ENCODE results near the gene LRRTM1. TPM values are rescaled to one million over a fixed set of nuclear protein-coding genes. Genes with fewer than 3 reads are reported as not detected.

LRRTM1 gene
- total and polyA plus RNA-seq, 8 donors: 0.04 to 0.63 (median 0.09) TPM; not detected in 4

DNA sequence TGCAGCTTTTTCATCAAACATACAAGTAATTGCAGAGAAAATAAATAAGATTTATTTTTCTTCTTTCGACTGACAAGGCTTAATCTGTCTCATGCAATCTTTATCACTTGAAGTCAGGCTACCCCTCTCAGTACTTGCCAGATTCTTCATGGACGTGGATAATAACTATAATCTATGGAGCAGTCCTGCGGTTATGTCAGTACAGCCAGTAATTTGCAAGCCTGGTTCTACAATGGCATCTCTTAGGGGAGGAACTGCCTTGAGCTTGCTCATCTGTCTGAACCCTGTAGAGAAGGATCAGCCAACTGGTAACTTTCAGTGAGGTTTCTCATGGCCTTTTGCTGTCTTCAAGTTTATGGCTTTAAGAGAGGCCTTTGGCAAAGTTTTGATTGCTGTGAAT lies 35.5 kb upstream of the LRRTM1 start:
- Histone ChIP-seq H3K36me3 (no peaks in the 10 kb centered on the region), H3K9me3 (no peaks in the 10 kb centered on the region), H3K4me1 (no peaks in the 10 kb centered on the region), H3K27ac (no peak overlapping the region), H3K4me3 (no peak overlapping the region), H3K27me3 (no peaks in the 10 kb centered on the region)
- 60 to 69% methylated on average over 3 of the region's 3 CpGs for WGBS, 2 donors
- FAIRE-seq (no peak), ATAC-seq (no peak), DNase-seq (no peak)
- TF ChIP-seq CTCF (IDR thresholded peaks at IDR 0.05): no peak
- intact Hi-C loops (cut with DNase I): no loop called here

DNA sequence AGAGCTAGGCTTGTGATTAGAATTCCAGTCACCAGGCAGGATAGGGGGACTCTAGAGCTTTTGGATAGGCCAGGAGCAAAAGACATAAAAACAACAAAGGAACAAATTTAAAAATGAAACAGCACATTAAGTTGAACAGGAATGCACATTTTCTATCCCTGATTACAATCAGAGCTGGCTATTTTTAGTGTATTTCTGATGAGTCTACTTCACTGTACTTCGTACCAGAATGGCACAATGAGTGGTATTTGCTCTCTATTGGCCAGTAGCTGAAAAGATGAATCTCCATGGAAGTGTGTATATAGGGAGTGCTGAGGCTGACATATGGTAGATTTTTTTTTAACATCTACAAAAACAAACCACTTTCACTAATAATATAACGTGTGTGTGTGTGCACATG lies 34.2 kb upstream of the LRRTM1 start:
- intact Hi-C loops (cut with DNase I): no loop called here
- no peak for ATAC-seq
- 52 to 63% methylated on average over 2 of the region's 2 CpGs for WGBS, 2 donors
- Histone ChIP-seq H3K36me3 (no peaks in the 10 kb centered on the region), H3K4me3 (no peak overlapping the region), H3K27ac (no peak overlapping the region), H3K4me1 (no peaks in the 10 kb centered on the region), H3K9me3 (no peaks in the 10 kb centered on the region), H3K27me3 (no peaks in the 10 kb centered on the region)
- TF ChIP-seq CTCF (IDR thresholded peaks at IDR 0.05): no peak
- no peak for DNase-seq
- no peak for FAIRE-seq

DNA sequence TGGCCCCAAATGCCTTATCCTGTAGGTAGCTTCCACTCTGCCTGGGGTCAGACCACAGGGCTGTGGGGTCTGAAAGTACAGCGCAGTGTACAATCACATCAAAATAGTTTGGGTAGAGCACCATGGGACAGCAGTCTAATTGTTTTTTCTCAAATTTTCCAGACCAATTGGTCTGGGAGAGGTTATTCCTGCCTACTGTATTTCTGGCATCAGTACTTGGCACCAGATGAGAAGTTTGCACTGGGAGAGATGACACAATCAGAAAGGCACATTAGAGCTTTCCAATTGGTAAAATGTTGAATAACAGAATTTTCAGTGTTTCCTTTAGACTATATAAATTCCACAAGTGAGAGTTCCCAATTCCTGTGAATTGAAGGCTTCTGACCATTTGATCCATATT lies 30.9 kb upstream of the LRRTM1 start:
- Histone ChIP-seq H3K27ac (no peak overlapping the region), H3K4me3 (no peak overlapping the region), H3K9me3 (no peaks in the 10 kb centered on the region), H3K36me3 (no peaks in the 10 kb centered on the region), H3K27me3 (no peaks in the 10 kb centered on the region), H3K4me1 (no peaks in the 10 kb centered on the region)
- no peak for ATAC-seq
- FAIRE-seq: no peak
- WGBS, 2 donors: 94 to 96% methylated on average over 1 of the region's 1 CpG
- no peak for DNase-seq
- intact Hi-C loops (cut with DNase I): no loop called here
- no peak for TF ChIP-seq CTCF (IDR thresholded peaks at IDR 0.05)

DNA sequence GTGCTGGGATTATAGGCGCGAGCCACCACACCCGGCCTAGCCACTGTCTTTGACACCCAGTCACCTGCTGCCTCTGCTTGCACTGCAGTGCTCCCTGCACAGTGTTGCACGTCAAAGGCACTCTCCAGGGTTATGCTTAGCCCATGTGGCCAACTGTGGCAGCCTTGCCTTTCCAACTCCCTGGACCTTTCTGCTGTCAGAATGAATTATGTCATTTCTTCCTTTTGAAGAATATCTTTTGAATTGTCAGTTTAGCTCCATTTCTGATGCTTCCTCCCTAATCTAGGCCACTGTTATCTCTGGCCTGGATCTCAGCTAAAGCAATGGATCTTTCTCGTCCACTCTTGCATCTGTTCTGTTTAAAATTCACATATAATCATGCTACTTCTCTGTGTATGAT lies 29.3 kb upstream of the LRRTM1 start:
- TF ChIP-seq CTCF (IDR thresholded peaks at IDR 0.05): no peak

GRCh38 chr2:80330527-80331450 lies 26.2 kb upstream of the LRRTM1 start:
- 52 to 56% methylated on average over 14 of the region's 14 CpGs for WGBS, 2 donors
- FAIRE-seq: no peak
- Histone ChIP-seq H3K4me1 (no peaks in the 10 kb centered on the region), H3K27ac (no peak overlapping the region), H3K27me3 (no peaks in the 10 kb centered on the region), H3K9me3 (no peaks in the 10 kb centered on the region), H3K36me3 (no peaks in the 10 kb centered on the region), H3K4me3 (no peak overlapping the region)
- no peak for TF ChIP-seq CTCF (IDR thresholded peaks at IDR 0.05)
- intact Hi-C loops (cut with DNase I): no loop called here
- ATAC-seq: no peak
- no peak for DNase-seq

More for the DNA sequence above, 29.3 kb upstream of the LRRTM1 start:
- DNase-seq: no peak
- intact Hi-C loops (cut with DNase I): no loop called here
- H3K36me3 ChIP-seq: no peaks in the 10 kb centered on the region
- no peaks in the 10 kb centered on the region for H3K27me3 ChIP-seq
- H3K27ac ChIP-seq: no peak overlapping the region
- ATAC-seq: no peak
- no peak for FAIRE-seq
- H3K4me3 ChIP-seq: no peak overlapping the region
- 61 to 83% methylated on average over 5 of the region's 5 CpGs for WGBS, 2 donors
- H3K4me1 ChIP-seq: no peaks in the 10 kb centered on the region
- no peaks in the 10 kb centered on the region for H3K9me3 ChIP-seq

Measured in pancreas (tissue), 10 donors.